Neural cell (in vitro differentiated cells): ENCODE results near the gene NDC1. TPM values are rescaled to one million over a fixed set of nuclear protein-coding genes. Genes with fewer than 3 reads are reported as not detected.

Experiments
- H2AFZ ChIP-seq: fragments of 200-600, 300-800 bp; sonication (generic), shearing (Covaris generic); 2 replicates; pipeline ENCODE4 v1.6.0; 2014; ENCODE audit warnings: low read depth, mild to moderate bottlenecking, antibody characterized with exemption, low read length, moderate library complexity
- H3F3A ChIP-seq: fragments of 200-600 bp; shearing (Covaris generic); 2 replicates; pipeline ENCODE4 v1.6.1; 2016; ENCODE audit warnings: mild to moderate bottlenecking, moderate library complexity, mixed read lengths, antibody characterized with exemption, low read length; ENCODE audit not compliant: insufficient read depth, poor library complexity, severe bottlenecking
- H3K27ac ChIP-seq: fragments of 200-600, 300-800 bp; sonication (generic), shearing (Covaris generic); 2 replicates; pipeline ENCODE4 v1.5.1; 2014; ENCODE audit warnings: mild to moderate bottlenecking, low read length, moderate library complexity
- H3K27me3 ChIP-seq: fragments of 300-800, 200-600 bp; sonication (generic), shearing (Covaris generic); 2 replicates; pipeline ENCODE4 v1.6.0; 2014; ENCODE audit warnings: mild to moderate bottlenecking, low read depth, low read length, moderate library complexity; ENCODE audit not compliant: insufficient read depth
- H3K36me3 ChIP-seq: fragments of 300-800, 200-600 bp; sonication (generic), shearing (Covaris generic); 2 replicates; pipeline ENCODE4 v1.5.1; 2014; ENCODE audit warnings: mild to moderate bottlenecking, antibody characterized with exemption, low read length, moderate library complexity; ENCODE audit not compliant: insufficient read depth
- H3K4me2 ChIP-seq: fragments of 300-800, 200-600 bp; sonication (generic), shearing (Covaris generic); 2 replicates; pipeline ENCODE4 v1.6.0; 2014; ENCODE audit warnings: mild to moderate bottlenecking, low read length
- H3K4me3 ChIP-seq: fragments of 300-800, 200-600 bp; sonication (generic), shearing (Covaris generic); 2 replicates; pipeline ENCODE4 v1.5.1; 2014; ENCODE audit warnings: mild to moderate bottlenecking, low read length, moderate library complexity
- H3K79me2 ChIP-seq: fragments of 200-600 bp; shearing (Covaris generic); replicated peaks from 2 replicates; pipeline ENCODE4 v1.6.0; 2014; ENCODE audit warnings: mild to moderate bottlenecking, low read length, moderate library complexity; ENCODE audit not compliant: insufficient read depth
- H3K9ac ChIP-seq: fragments of 300-800, 200-600 bp; sonication (generic), shearing (Covaris generic); 2 replicates; pipeline ENCODE4 v1.6.1; 2016; ENCODE audit warnings: mild to moderate bottlenecking, low read length, mixed read lengths
- H3K9me2 ChIP-seq: fragments of 200-600 bp; shearing (Covaris generic); 2 replicates; pipeline ENCODE4 v1.6.1; 2016; ENCODE audit warnings: mild to moderate bottlenecking, low read length, mixed read lengths; ENCODE audit not compliant: insufficient read depth
- H3K9me3 ChIP-seq: fragments of 200-600, 300-800 bp; sonication (generic), shearing (Covaris generic); 2 replicates; pipeline ENCODE4 v1.6.1; 2016; ENCODE audit warnings: mild to moderate bottlenecking, mixed run types, low read length, moderate library complexity, mixed read lengths
- H4K20me1 ChIP-seq: fragments of 200-600 bp; shearing (Covaris generic); 2 replicates; pipeline ENCODE4 v1.6.1; 2016; ENCODE audit warnings: mild to moderate bottlenecking, mixed run types; ENCODE audit not compliant: insufficient read depth
- EP300 ChIP-seq: fragments of 450-650 bp; conservative IDR thresholded peaks from 2 replicates; pipeline ENCODE4 v1.6.1; 2014; ENCODE audit warnings: antibody characterized with exemption, mild to moderate bottlenecking, moderate library complexity; ENCODE audit not compliant: poor library complexity, severe bottlenecking
- EZH2 ChIP-seq: fragments of 200-600, 300-800 bp; shearing (Covaris generic), sonication (generic); IDR thresholded peaks from 2 replicates; pipeline ENCODE4 v1.6.1; 2014; ENCODE audit warnings: antibody characterized with exemption, low read length, borderline replicate concordance, mild to moderate bottlenecking; ENCODE audit not compliant: insufficient read depth, poor library complexity, severe bottlenecking
- MXI1 ChIP-seq: fragments of 450-650 bp; conservative IDR thresholded peaks from 2 replicates; pipeline ENCODE4 v1.6.1; 2014; ENCODE audit warnings: antibody characterized with exemption, mild to moderate bottlenecking; ENCODE audit not compliant: poor library complexity, severe bottlenecking
- POLR2AphosphoS5 ChIP-seq: IDR thresholded peaks from 2 replicates; pipeline ENCODE4 v1.6.1; 2012
- RAD21 ChIP-seq: fragments of 450-650 bp; conservative IDR thresholded peaks from 2 replicates; pipeline ENCODE4 v1.6.1; 2014; ENCODE audit warnings: antibody characterized with exemption, mild to moderate bottlenecking, moderate library complexity
- SMC3 ChIP-seq: fragments of 450-650 bp; conservative IDR thresholded peaks from 2 replicates; pipeline ENCODE4 v1.6.1; 2014; ENCODE audit warnings: antibody characterized with exemption, mild to moderate bottlenecking, moderate library complexity; ENCODE audit not compliant: poor library complexity
- TAF1 ChIP-seq: IDR thresholded peaks from 2 replicates; pipeline ENCODE4 v1.6.1; 2012; ENCODE audit warnings: low read depth
- polyA plus RNA-seq: library from polyadenylated mRNA; depleted of rRNA; stranded (reverse); fragments of >200 nt; gene quantifications from 2 replicates; pipeline ENCODE4 v1.2.3, GENCODE V29; 2014
- TF ChIP-seq, protein P1 (sequence below): fragments of 450-650 bp; IDR thresholded peaks from 2 replicates; pipeline ENCODE4 v1.5.1; 2014; ENCODE audit warnings: antibody characterized with exemption, mild to moderate bottlenecking, moderate library complexity; ENCODE audit not compliant: poor library complexity, severe bottlenecking
- TF ChIP-seq, protein P2 (sequence below): IDR thresholded peaks from 2 replicates; pipeline ENCODE4 v1.6.1; 2012; ENCODE audit warnings: borderline replicate concordance

The NDC1 gene
- polyA plus RNA-seq, 1 donor from 2014 or later, result 18.0 TPM

DNA sequence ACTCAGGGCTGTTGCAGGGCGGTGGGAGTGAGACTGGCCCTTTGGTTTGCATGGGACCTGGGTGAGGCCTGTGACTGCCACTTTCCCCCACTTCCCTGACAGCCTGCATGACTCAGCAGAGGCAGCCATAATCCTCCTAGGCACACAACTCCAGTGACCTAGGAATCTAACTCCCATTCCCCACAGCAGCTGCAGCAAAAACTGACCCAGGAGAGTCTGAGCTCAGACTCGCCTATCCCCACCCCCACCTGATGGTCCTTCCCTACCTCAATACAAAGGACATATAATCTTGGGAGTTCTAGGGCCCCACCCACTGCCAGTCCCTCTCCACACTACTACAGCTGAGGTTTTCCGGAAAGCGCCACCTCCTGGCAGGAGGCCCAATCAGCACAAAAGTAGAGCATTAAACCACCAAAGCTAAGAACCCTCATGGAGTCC lies 26.7 kb downstream of the NDC1 start:
- Histone ChIP-seq H3K27ac (no peak overlapping the region), H3K36me3 (no peaks in the 10 kb centered on the region), H3K4me2 (no peak overlapping the region), H3K9ac (no peak overlapping the region), H3K79me2 (no peaks in the 10 kb centered on the region), H3K4me3 (no peak overlapping the region), H3K9me2 (no peaks in the 10 kb centered on the region), H2AFZ (no peak overlapping the region), H3K27me3 (no peaks in the 10 kb centered on the region), H4K20me1 (no peaks in the 10 kb centered on the region), H3K9me3 (no peaks in the 10 kb centered on the region), H3F3A (no peaks in the 10 kb centered on the region)
- no peak for TF ChIP-seq POLR2AphosphoS5
- TF ChIP-seq SMC3, result no peak

DNA sequence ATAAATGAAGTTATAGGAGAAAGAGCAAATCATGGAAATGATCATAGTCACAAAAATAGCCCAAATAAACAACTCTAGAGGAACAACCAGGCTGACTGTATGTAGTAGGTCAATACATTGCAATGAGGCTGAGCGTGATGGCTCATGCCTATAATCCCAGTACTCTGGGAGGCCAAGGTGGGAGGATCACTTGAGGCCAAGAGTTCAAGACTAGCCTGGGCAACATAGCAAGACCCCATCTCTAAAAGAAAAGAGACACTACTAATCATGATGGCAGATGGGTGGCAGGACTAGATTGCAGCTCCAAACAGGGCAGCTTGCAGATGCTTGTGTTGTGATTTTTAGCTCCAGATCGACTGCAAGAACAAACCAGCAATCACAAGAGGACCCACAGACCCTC lies 27.6 kb downstream of the NDC1 start:
- H3K4me3 ChIP-seq, result no peak overlapping the region
- no peaks in the 10 kb centered on the region for H3K79me2 ChIP-seq
- H3K4me2 ChIP-seq, result no peak overlapping the region
- H2AFZ ChIP-seq, result no peak overlapping the region
- no peak overlapping the region for H3K9ac ChIP-seq
- H3K27ac ChIP-seq, result no peak overlapping the region
- no peaks in the 10 kb centered on the region for H3K36me3 ChIP-seq
- H4K20me1 ChIP-seq, result no peaks in the 10 kb centered on the region
- no peaks in the 10 kb centered on the region for H3K9me3 ChIP-seq
- no peaks in the 10 kb centered on the region for H3F3A ChIP-seq
- H3K9me2 ChIP-seq, result no peaks in the 10 kb centered on the region
- H3K27me3 ChIP-seq, result no peaks in the 10 kb centered on the region
- TF ChIP-seq TAF1 (no peak), SMC3 (no peak)
- TF ChIP-seq, protein P1, sequence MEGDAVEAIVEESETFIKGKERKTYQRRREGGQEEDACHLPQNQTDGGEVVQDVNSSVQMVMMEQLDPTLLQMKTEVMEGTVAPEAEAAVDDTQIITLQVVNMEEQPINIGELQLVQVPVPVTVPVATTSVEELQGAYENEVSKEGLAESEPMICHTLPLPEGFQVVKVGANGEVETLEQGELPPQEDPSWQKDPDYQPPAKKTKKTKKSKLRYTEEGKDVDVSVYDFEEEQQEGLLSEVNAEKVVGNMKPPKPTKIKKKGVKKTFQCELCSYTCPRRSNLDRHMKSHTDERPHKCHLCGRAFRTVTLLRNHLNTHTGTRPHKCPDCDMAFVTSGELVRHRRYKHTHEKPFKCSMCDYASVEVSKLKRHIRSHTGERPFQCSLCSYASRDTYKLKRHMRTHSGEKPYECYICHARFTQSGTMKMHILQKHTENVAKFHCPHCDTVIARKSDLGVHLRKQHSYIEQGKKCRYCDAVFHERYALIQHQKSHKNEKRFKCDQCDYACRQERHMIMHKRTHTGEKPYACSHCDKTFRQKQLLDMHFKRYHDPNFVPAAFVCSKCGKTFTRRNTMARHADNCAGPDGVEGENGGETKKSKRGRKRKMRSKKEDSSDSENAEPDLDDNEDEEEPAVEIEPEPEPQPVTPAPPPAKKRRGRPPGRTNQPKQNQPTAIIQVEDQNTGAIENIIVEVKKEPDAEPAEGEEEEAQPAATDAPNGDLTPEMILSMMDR, result no peak

DNA sequence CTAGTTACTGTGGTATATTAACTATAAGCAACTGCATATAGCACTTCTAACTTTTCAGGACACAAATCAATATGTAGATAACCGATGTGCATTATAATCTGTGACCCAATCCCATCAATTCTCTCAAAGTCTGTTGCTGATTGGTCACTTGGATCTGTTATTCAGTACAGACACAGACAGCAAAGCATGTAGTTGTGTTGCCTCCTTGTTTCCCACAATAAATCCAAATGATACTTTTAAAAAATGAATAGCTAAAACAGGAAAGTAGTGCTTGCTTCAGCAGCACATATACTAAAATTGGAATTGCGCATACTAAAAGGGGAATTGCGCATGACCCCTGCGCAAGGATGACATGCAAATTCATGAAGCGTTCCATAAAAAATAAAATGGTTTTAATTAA lies 28.1 kb downstream of the NDC1 start:
- H3K36me3 ChIP-seq, result no peaks in the 10 kb centered on the region
- no peaks in the 10 kb centered on the region for H3F3A ChIP-seq
- H3K4me3 ChIP-seq, result no peak overlapping the region
- TF ChIP-seq, protein P1, result no peak
- TF ChIP-seq MXI1 (no peak), EP300 (no peak), EZH2 (no peak), POLR2AphosphoS5 (no peak), TAF1 (no peak), RAD21 (no peak), SMC3 (no peak)
- TF ChIP-seq, protein P2, sequence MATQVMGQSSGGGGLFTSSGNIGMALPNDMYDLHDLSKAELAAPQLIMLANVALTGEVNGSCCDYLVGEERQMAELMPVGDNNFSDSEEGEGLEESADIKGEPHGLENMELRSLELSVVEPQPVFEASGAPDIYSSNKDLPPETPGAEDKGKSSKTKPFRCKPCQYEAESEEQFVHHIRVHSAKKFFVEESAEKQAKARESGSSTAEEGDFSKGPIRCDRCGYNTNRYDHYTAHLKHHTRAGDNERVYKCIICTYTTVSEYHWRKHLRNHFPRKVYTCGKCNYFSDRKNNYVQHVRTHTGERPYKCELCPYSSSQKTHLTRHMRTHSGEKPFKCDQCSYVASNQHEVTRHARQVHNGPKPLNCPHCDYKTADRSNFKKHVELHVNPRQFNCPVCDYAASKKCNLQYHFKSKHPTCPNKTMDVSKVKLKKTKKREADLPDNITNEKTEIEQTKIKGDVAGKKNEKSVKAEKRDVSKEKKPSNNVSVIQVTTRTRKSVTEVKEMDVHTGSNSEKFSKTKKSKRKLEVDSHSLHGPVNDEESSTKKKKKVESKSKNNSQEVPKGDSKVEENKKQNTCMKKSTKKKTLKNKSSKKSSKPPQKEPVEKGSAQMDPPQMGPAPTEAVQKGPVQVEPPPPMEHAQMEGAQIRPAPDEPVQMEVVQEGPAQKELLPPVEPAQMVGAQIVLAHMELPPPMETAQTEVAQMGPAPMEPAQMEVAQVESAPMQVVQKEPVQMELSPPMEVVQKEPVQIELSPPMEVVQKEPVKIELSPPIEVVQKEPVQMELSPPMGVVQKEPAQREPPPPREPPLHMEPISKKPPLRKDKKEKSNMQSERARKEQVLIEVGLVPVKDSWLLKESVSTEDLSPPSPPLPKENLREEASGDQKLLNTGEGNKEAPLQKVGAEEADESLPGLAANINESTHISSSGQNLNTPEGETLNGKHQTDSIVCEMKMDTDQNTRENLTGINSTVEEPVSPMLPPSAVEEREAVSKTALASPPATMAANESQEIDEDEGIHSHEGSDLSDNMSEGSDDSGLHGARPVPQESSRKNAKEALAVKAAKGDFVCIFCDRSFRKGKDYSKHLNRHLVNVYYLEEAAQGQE, result no peak
- H4K20me1 ChIP-seq, result no peaks in the 10 kb centered on the region
- H2AFZ ChIP-seq, result no peak overlapping the region
- H3K9me2 ChIP-seq, result no peaks in the 10 kb centered on the region
- H3K27ac ChIP-seq, result no peak overlapping the region
- H3K9me3 ChIP-seq, result no peaks in the 10 kb centered on the region
- H3K9ac ChIP-seq, result no peak overlapping the region
- no peak overlapping the region for H3K4me2 ChIP-seq
- H3K79me2 ChIP-seq, result no peaks in the 10 kb centered on the region
- H3K27me3 ChIP-seq, result no peaks in the 10 kb centered on the region
